ENCODE measurements around the gene FBXO42. TPM values are rescaled to one million over a fixed set of nuclear protein-coding genes. Genes with fewer than 3 reads are reported as not detected.
A peak's percentile ranks its signal among the peaks of the same experiment; 100 is the strongest.

Gene FBXO42
- total and polyA plus RNA-seq, 8 donors, result 7.4 to 11.9 (median 9.7) TPM

DNA sequence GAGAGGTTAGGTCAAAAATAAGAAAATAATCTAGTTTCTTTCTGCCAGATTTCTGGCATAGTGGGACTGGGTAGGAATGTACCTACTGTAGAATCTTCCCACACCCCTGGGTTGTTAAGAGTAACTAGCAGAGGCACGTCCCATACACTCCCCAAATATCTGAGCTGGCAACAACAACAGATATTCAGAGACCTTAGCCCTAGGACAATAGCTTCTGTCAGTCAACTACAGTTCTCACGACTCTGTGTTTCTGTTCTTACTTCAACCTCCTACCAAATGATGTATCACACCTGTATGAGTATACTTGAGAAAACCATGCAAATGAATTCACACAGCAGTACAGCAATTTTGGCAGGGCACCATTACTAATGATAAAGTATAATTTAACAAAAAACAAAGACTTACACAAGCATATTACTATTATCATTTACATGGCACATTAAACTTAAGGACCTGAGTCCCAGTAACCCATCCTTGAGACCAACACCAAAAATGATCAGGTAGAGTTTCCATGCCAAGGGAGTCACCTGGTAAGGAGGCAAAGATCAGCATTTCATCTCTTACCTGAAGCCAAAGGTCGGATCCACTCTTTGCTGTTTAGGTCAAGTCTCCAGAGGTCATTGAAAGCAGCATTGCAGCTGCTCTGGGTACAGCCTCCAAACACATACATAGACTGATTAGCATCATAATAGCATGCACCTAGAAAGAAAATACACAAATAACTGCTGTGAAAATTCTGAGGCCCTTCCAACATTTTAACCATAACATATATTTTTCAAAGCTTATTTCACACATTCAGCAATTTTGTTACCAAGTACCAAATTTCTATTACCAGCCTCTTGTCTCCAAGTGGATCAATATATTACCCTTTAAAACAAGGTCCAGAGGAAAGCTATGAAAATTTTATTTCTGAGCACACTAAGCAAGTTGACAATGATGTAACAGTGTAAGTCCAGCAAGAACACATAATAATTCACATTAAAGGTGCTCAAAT lies 57.8 kb downstream of the FBXO42 start:
- Histone ChIP-seq H3K27me3 (no peaks in the 10 kb centered on the region), H3K4me3 (no peak overlapping the region), H3K4me1 (no peaks in the 10 kb centered on the region), H3K9me3 (no peaks in the 10 kb centered on the region), H3K27ac (no peak overlapping the region), H3K36me3 (peaks cover 0 to 4% (median 0%) of the 10 kb centered on the region in 3 donors)
- intact Hi-C loops (cut with DNase I), result no loop called here
- DNase-seq, result no peak
- no peak for ATAC-seq
- 77 to 78% methylated on average over 3 of the region's 3 CpGs for WGBS, 2 donors
- TF ChIP-seq, protein P1, sequence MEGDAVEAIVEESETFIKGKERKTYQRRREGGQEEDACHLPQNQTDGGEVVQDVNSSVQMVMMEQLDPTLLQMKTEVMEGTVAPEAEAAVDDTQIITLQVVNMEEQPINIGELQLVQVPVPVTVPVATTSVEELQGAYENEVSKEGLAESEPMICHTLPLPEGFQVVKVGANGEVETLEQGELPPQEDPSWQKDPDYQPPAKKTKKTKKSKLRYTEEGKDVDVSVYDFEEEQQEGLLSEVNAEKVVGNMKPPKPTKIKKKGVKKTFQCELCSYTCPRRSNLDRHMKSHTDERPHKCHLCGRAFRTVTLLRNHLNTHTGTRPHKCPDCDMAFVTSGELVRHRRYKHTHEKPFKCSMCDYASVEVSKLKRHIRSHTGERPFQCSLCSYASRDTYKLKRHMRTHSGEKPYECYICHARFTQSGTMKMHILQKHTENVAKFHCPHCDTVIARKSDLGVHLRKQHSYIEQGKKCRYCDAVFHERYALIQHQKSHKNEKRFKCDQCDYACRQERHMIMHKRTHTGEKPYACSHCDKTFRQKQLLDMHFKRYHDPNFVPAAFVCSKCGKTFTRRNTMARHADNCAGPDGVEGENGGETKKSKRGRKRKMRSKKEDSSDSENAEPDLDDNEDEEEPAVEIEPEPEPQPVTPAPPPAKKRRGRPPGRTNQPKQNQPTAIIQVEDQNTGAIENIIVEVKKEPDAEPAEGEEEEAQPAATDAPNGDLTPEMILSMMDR (IDR thresholded peaks at IDR 0.05), result no peak
- no peak for FAIRE-seq

DNA sequence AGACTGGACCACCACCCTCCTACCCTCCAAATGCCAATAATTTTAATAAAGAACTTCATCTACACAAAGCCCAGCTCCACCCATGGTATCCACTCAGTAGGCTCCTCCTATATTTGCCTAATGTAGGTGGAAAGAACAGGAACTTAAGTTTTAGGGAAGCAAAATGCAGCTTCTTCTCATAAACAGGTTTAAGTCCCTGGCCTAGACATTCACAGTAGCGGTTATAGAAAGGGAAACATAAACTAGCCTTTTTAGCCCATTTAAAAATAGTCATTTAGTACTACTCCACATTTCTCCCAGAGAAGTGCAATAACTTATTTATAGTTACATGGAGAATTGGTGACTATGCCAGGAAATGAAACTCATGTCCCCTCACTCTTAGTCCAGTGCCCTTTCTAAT lies 58.7 kb downstream of the FBXO42 start:
- Histone ChIP-seq H3K27me3 (no peaks in the 10 kb centered on the region), H3K4me3 (no peak overlapping the region), H3K4me1 (no peaks in the 10 kb centered on the region), H3K9me3 (no peaks in the 10 kb centered on the region), H3K27ac (no peak overlapping the region), H3K36me3 (peaks cover 0 to 4% (median 0%) of the 10 kb centered on the region in 3 donors)
- no peak for FAIRE-seq
- no peak for DNase-seq
- ATAC-seq, result peak in 1 of 4 donors; percentile 52
- TF ChIP-seq, protein P1 (IDR thresholded peaks at IDR 0.05), result no peak
- WGBS, 2 donors, result 89 to 92% methylated on average over 1 of the region's 1 CpG
- intact Hi-C loops (cut with DNase I), result no loop called here

DNA sequence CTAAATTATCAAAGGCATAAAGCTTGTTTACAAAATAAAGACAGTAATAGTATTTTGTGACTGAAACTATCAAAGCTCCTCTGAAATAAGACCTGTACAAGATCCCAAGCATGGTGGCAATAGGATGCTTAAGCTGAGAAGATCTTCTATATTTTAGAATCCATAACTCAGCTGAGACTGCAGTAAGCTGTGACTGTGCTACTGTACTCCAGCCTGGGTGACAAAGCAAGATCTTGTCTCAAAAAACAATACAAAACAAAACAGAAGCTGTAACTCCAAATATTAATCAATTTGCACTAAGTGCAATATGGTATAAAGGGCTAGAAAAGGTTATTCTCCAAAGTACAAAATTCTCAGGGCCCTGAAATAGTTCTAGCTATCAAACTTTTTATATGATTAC lies 59.5 kb downstream of the FBXO42 start:
- TF ChIP-seq, protein P1 (IDR thresholded peaks at IDR 0.05), result no peak
- no peak for DNase-seq
- peaks cover 0 to 4% (median 0%) of the 10 kb centered on the region in 3 donors for H3K36me3 ChIP-seq
- intact Hi-C loops (cut with DNase I), result no loop called here
- no peak for ATAC-seq
- no peak overlapping the region for H3K4me3 ChIP-seq
- H3K4me1 ChIP-seq, result no peaks in the 10 kb centered on the region
- H3K9me3 ChIP-seq, result no peaks in the 10 kb centered on the region
- no peak overlapping the region for H3K27ac ChIP-seq
- no peaks in the 10 kb centered on the region for H3K27me3 ChIP-seq
- FAIRE-seq, result no peak

DNA sequence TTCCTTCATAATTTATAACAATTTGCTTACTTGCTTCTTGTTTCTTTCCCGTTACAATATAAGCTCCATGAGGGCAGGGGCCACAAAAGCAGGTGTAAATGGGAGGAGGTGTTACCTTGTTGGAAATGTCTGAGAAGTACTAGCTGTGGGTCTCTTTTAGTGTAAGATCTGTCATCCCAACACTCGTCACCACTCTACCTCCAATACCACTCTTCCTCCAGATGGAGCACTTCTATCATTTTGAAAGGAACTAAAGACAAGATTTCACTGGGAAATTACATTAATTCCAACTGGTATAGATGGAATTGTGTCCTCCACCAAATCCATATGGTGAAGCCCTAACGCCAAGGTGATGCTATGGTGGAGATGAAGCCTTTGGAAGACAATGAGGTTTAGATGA lies 62.3 kb downstream of the FBXO42 start:
- intact Hi-C loops (cut with DNase I), result no loop called here
- FAIRE-seq (no peak), ATAC-seq (no peak), DNase-seq (no peak)
- 93 to 96% methylated on average over 3 of the region's 3 CpGs for WGBS, 2 donors
- H3K4me1 ChIP-seq, result no peaks in the 10 kb centered on the region
- H3K27ac ChIP-seq, result no peak overlapping the region
- peaks cover 0 to 4% (median 0%) of the 10 kb centered on the region in 3 donors for H3K36me3 ChIP-seq
- no peak overlapping the region for H3K4me3 ChIP-seq
- H3K27me3 ChIP-seq, result no peaks in the 10 kb centered on the region
- TF ChIP-seq, protein P1 (IDR thresholded peaks at IDR 0.05), result no peak
- H3K9me3 ChIP-seq, result no peaks in the 10 kb centered on the region

DNA sequence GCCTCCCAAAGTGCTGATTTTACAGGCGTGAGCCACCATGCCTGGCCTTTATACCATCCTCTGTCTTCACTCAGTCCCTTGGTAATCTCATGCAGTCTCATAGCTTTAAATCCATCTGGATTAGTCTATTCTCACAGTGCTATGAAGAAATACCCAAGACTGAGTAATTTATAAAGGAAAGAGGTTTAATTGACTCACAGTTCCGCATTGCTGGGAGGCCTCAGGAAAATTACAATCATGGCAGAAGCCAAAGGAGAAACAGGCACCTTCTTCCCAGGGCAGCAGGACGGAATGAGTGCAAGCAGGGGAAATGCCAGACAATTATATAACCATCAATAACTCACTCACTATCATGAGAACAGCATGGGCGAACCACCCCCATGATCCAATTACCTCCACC lies 66.2 kb downstream of the FBXO42 start:
- ATAC-seq (no peak), FAIRE-seq (no peak), DNase-seq (no peak)
- Histone ChIP-seq H3K4me3 (no peak overlapping the region), H3K27me3 (no peaks in the 10 kb centered on the region), H3K36me3 (no peaks in the 10 kb centered on the region), H3K9me3 (no peaks in the 10 kb centered on the region), H3K4me1 (no peaks in the 10 kb centered on the region), H3K27ac (no peak overlapping the region)
- intact Hi-C loops (cut with DNase I), result no loop called here
- WGBS, 2 donors, result 89 to 91% methylated on average over 4 of the region's 4 CpGs
- TF ChIP-seq, protein P1 (IDR thresholded peaks at IDR 0.05), result no peak

Measured in pancreas (tissue), 10 donors.